Globus pallidus (tissue), 1 donor: ENCODE results near the gene GPX3.

Experiments used
- DNase-seq: peaks from one replicate; pipeline ENCODE4 v3.0.0-alpha.2; 2015; ENCODE audit warnings: low spot score

GPX3 gene

DNA sequence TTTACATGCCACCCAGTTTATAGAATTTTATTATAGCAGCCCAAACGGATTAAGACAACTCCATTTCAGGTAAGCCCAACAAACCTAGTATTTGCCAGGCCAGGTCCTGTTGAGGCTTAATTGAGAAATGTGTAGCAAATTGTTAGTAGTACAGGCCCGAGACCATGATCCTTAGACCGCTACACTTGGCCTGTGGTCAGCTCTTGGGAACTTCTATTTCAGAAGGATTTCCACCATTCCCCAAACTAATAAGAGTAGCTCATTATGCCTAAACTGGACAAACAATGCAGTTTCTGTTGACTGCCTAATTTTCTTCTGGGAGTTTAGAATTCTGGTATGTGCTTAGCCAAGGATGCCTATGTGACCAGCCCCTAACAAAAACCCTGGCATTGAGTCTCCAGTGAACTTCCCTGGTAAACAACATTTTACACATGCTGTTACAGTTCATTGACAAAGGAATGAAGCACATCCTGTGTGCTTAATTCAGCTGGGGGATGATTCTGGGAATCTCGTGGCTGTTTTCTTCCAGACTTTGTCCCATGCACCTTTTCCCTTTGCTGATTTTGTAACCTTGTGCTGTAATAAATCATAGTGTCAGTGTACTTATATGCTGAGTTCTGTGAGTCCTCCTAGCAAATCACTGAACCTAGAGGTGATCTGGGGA, 5.6 kb upstream of the GPX3 start:
- no peak for DNase-seq

DNA sequence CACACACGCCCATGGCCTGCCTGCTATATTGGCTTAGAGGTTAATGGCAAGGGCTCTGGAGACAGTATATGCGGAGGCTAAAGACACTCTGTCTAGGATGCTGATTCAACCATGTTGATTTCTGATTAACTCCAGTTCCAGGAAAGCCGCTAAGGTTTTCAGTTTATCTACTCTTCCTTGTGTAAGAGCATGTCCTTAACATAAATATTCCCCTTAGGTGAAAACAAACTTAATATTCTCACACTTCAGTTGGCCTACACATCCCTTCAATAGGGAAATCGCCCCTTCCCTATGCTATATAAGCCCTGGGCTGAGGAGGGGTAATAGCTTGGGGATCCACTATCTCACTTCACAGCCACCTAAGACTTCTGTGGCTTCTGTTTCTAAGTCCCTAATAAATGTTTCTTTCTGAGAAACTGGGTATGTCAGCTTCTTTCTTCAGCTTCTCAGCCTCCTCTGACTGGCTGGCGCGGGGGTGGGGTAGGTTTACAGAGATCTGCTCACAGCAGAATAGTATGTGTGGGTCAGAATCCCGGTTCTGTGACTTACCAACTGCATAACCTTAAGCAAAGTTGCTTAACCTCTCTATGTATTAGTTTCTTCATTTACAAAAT, 4.3 kb upstream of the GPX3 start:
- no peak for DNase-seq

DNA sequence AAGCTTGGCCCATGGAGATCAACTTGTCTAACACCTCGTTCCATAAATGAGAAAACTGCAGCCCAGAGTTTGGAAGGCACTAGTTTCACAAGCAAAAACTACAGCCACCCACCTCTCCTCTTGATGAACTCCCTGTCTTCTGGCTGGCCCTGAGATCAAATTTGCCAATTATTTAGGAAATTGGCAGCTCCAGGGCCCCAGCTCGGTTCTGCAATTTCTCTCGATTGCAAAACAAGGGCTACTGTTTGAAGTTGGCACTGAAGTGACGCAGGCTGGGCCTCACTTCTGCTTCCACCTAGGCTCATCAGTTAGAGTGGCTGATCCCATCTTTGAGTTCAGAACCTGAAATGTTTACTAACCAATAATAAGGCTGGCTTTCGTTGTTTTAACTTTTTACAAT, 3.7 kb upstream of the GPX3 start:
- DNase-seq, result no peak

DNA sequence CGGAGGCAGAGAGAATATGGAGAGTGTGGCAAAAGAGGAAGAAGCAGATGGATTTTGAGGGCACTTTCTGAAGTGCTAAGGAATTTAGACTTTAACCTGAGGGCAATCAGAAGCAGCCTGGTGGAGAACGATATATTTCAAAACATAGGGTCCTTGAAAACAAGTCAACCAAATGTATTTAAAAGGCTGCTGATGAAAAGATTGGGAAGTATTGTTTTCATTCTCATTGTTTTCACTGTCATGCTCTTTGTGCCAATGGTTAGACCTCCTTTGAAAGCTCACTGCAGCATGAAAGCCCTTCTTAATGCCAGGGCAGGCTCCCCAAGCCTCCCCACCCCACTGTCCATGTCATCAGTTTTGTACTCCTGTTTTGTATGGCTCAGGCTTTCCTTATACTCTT, 2.5 kb upstream of the GPX3 start:
- no peak for DNase-seq

DNA sequence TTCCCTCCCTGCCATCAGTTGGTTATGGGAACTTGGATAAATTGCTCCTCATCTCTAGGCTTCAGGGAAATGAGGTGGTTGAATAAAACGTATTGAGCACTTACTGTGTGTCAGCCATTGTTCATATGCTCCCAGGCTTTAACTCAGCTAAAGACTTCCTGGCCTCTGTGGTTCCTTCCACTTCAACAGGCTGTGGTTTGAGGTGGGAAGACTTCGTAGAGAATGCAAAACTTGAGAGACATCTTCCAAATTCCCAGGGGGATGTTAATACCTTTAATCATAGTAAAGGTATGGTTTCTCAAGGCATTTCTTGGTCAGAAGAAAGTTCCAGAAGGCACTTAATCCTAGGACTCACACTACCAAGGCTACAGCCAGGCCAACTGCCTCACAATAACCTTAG, 1.5 kb upstream of the GPX3 start:
- DNase-seq, result no peak

DNA sequence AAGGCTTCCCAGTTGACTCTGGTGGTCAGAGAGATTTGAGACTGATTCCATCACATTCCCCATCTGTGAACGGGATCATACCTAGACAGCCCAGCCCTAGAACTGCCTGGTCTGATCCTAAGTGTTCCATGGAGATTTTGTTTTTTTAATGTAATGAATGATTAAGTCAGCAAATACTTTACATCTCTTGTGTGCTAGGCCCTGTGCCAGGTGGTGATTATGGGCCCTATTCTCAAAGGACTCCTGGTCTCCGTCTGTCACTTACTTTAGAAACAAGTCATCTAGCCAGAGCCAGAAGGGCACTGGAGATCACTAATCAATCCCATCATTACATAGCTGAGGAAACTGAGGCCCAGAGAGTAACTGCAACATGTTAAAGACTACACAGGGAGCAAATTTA, 1.1 kb upstream of the GPX3 start:
- DNase-seq, result no peak

DNA sequence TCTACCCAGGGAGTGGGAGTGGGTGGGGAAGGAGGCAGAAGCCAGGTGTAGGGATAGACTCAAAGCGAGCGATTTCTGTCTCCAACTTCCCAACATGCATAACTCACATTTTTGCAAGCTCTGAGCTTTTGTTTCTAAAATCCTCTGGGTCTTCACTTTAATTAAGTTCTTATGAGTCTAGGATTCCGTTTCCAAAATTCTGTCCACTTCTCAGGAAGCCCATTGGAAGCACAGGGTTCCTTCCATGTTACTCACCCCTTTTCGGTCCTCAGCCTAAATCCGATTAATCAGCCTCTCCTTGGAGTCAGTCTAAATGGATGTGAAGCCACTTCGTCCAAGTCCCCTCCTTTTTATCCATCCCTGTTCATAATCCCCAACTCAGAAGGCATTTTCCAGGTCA, 1.4 kb downstream of the GPX3 start:
- DNase-seq, result no peak

DNA sequence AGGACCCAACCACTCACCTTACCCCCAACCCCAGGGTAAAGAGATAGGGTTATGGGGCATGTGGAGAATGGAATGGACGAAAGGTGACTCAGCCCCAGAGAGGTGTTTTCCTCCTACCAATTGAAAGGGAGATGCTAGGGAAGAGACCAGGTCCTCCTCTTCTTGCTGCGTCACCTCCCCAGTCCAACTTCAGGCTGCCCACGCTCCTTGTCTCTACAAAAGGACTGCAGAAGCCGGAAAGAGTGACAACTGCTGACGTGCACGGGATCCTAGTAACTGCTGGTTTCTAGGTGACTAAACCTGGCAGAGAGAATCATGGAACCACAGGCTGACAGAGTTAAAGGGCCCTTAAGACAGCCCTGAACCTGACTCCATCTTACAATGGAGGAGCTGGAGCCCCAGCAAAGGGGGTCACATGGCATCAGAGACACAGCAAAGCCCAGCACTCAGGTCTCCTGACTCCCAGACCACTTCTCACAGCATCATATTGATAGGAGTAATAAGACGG, 2.2 kb downstream of the GPX3 start:
- DNase-seq, result no peak

DNA sequence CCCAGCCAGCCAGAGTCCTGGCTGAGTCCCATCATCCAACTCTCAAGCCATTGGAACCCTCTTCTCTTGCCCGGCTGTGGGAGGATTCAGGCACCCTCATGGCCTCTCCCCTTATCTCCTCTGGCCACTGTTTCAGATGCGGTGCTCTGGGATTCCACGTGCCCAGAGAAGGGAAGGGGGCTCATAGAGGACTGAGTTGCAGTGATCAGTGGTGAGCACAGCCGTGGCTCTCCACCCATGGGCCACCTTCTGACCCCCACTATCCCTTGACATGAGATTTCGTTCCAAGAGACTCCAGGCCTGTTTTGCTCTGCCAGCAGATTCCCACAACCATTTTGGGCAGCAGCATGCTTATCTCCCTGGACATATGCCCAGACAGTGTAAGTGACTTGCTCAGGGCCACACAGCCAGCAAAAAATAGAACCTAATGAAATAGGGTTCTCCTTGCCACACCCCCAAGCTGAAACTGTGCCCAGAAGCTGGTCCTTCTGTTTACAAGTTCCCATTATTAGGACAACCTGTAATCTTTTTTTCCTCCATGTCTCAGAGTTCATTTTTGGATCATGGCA, 2.7 kb downstream of the GPX3 start:
- DNase-seq, result no peak

DNA sequence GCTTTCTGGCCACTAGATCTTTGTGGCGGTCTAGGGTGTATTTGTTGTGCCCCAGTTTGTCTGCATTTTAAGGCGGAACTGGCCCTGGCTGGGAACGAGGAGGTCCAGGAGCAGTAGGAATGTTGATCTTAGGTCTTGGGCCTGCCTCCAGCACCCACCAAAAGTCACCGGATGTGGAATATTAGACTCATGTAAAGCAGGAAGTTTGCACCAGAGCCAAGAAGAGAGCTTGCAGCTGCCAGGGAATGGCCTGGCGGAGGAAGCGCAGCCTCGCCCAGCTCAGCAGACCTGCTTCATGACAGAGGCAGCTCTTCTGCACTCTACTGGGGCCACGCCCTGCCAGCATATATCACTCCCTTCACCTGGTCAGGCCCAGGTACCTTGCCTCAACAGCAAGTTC, 3.3 kb downstream of the GPX3 start:
- DNase-seq, result no peak

DNA sequence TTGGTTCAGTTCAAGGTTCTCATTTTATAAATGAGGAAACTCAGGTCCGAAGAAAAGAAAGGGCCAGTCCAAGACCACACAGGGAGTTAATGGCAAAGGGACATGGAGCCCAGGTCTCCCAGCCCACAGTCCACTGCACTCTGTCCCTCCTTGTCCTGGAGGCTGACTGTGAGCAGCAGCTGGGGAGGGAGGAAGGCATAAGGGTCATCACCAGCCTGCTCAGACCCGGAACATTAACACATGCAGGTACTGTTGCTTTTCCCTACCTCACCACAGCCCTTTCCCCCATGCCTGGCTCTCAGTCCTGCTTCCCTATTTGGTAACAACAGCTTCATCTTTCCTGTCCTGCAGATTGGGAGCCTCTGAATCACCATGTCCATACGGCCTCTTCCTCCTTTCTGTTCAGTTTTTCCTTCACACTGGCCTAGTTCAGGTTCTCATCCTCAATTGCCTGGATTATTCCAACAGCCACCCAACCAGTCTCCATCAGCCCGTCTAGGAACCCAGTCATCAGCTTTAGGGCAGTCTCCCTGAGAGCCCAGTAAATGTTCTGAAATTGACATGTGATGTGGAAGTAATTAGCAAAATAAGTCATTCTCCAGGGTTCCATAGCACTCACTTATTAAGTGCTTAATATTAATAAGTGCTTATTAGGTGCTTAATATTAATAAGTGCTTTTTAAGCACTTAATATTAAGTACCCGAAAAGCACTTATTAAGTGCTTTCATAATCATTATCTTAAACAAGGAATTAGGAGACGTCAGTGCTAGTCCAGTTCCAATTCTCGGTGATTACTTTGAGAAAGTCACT, 4.3 kb downstream of the GPX3 start:
- no peak for DNase-seq

DNA sequence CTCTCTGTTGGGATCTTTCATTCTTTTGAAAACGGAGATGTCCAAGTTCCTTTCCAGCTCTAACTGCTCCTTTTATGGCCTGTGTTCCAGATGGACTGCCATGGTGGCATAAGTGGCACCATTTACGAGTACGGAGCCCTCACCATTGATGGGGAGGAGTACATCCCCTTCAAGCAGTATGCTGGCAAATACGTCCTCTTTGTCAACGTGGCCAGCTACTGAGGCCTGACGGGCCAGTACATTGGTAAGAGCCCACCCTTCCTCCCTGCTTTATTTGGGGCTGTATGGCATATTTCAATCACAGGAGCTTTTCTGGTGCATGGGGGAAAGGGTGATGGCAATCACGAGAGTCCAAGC, 4.8 kb downstream of the GPX3 start:
- DNase-seq, result no peak

DNA sequence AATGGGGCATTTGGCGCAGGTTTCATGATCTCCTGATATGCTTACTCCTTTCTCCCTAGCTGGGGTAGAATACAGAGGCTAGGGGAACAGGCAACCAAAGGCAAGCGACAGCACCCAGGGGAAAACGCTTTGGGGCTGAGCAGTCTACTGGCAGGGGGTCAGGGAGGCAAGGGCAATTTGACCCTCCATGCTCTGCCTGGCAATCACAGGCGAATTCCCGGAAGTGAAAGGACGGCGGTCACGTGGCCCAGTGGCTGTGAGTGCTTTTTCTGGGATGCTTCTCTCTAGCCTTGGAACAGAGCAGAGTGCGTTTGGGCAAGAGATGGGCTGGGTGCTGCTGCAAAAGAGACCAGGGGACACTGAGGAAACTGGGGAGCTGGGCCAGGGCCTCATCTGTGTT, 5.7 kb downstream of the GPX3 start:
- DNase-seq, result no peak

DNA sequence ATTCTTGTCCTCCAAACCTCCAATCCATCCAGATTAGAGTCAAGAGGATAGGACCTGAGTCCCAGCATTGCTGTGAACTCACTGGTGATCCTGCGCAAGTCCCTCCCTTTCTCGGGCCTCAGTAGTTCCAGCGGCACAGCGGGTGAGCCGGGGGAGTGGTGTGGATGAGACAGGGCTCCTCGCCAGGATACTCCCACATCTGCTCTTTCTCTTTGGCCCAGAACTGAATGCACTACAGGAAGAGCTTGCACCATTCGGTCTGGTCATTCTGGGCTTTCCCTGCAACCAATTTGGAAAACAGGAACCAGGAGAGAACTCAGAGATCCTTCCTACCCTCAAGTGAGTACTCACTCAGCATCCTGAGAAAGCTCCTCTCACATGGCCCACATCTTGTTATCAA, 6.3 kb downstream of the GPX3 start:
- no peak for DNase-seq

DNA sequence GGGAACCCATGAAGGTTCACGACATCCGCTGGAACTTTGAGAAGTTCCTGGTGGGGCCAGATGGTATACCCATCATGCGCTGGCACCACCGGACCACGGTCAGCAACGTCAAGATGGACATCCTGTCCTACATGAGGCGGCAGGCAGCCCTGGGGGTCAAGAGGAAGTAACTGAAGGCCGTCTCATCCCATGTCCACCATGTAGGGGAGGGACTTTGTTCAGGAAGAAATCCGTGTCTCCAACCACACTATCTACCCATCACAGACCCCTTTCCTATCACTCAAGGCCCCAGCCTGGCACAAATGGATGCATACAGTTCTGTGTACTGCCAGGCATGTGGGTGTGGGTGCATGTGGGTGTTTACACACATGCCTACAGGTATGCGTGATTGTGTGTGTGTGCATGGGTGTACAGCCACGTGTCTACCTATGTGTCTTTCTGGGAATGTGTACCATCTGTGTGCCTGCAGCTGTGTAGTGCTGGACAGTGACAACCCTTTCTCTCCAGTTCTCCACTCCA, 7.6 kb downstream of the GPX3 start:
- DNase-seq, result no peak

DNA sequence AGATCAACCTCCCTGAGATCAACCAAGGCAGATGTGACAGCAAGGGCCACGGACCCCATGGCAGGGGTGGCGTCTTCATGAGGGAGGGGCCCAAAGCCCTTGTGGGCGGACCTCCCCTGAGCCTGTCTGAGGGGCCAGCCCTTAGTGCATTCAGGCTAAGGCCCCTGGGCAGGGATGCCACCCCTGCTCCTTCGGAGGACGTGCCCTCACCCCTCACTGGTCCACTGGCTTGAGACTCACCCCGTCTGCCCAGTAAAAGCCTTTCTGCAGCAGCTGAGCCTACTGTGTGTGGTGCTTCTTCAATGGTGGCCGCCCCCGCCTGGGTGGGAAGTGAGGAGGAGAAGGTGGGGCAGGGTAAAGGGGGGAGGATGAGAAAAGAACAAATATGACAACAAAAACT, 8.3 kb downstream of the GPX3 start:
- DNase-seq, result no peak

DNA sequence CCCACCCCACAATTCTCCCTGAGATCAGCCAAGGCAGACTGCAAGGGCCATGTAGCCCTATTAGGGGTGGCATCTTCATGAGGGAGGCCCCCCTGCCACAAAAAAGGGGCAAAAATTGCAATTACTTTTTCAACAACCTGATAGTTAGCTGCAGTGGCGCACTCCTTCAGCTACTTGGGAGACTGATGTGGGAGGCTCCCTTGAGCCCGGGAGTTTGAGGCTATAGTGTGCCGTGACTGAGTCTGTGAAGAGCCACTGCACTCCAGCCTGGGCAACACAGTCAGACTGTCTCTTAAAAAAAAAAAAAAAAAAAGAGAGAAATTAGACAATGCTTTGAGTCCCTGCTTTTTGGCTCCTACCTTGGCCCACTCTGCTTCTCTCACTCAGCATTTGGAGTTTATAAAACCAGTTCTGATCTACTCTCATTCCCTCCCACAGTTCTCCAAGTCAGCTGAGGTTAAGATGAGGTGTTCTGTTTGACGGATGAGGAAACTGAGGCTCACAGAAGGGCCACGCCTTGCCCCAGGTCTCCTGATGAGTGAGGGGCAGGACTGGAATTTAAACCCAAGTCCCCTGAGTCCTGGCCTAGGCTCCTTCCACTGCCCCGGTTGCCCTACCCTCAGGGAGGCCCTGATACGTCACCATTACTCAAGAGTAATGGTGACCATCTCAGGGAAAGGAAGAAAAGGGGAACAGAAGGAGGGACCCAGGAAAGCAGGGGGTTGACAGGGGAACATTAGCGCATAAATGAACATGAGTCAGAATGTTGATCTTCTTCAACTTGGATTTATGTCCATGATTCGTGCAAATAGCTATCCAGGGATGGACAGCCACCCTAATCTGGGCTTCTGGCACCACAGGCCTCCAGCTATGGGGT, 9.0 kb downstream of the GPX3 start:
- DNase-seq, result no peak

DNA sequence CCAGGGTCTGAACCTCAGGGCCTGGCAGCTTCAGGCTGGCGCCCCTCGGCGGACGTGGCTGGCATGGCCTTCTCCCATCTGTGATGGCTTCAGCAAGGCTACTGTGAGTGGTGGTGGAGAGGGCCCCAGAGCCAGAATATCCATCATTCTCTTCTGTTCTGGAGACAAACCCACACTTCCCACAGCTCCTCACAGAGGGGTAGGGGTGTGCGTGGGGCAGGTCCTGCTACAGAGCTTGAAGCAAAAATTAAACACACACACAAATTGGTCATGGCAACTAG, 9.6 kb downstream of the GPX3 start:
- no peak for DNase-seq

DNA sequence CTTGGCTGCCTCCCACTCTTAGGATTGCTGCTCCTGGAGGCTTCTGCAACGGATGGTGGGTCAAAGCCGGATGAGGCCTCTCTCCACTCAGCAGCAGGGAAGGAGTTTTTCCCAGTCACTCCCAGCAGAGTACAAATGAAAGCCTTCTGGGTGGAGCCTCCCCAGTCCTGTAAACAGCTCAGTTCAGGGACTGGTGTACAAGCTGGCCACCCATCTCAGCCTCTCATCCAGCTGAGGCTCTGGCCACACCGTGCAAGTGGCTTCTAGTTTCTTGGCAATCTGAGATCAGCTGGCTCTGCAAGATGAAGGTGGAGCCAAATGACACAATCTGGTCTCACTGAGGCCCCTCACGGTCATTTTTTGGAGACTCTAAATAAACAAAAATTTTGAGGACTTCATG, 10.0 kb downstream of the GPX3 start:
- DNase-seq, result no peak

DNA sequence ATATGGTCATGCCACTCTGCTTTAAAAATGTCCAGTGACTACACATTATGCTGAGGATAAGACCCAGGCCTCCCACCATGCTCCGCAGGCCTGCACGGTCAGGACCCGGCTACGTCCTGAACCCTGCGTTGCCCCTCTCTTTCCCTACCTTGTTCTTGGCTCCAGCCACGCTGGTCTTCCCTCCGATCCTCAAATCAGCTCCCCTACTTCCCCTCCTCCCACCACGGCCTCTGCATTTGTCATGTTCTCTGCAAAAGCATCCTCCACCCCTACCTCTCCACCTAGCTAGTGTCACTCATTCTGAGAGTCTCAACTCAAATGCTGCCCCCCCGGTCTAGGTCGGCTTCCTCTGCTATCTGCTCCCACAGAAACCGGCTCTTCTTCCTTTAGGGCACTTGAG, 11.2 kb downstream of the GPX3 start:
- DNase-seq, result no peak

DNA sequence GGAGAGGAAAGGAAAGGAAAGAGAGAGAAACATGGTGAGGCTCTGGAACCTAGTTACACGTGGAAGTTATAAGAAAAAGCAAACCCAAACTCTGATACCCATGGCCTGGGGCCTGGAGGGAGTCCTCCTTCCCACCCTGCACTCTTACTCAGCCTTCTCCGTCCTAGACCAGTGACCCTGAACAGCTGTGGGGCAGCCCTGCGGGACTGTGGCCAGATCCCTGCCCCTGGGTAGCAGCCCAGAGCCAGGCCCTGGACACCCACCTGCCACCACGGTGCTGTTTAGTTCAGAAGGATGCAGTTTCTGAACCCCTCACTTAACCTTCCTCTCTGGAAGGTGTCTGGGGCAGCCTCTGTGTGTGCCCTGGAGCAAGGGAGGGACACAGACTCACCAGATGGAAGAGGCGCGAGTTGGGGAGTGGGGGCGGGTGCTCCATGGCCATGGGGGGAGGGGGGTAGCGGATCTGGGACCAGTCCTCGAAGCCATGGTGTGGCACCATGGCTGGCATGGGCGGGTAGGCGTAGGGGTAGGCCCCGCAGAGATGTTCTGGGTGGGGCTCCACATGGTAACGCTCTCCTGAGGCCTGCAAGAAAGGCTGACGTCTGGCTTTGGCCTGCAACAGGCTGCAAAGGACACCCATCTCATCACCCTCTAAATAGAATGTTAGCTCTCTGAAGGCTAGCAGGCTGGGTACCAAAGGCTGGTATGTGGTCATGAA, 13.0 kb downstream of the GPX3 start:
- no peak for DNase-seq
